HG03558 (cell line): ENCODE data around the gene KRTAP4-11.
"Not testable (repeated sequence)": the region's sequence is repeated elsewhere in the genome, so short reads cannot be mapped to it uniquely, and the experiment has no call there.

Experiments used
- ATAC-seq: cut with Tn5 transposase; IDR thresholded peaks from one replicate; pipeline ENCODE4 v1.9.1; 2021; ENCODE audit warnings: moderate number of reproducible peaks; ENCODE audit not compliant: unreplicated experiment; ENCODE audit errors: extremely low read depth

Gene KRTAP4-11

DNA sequence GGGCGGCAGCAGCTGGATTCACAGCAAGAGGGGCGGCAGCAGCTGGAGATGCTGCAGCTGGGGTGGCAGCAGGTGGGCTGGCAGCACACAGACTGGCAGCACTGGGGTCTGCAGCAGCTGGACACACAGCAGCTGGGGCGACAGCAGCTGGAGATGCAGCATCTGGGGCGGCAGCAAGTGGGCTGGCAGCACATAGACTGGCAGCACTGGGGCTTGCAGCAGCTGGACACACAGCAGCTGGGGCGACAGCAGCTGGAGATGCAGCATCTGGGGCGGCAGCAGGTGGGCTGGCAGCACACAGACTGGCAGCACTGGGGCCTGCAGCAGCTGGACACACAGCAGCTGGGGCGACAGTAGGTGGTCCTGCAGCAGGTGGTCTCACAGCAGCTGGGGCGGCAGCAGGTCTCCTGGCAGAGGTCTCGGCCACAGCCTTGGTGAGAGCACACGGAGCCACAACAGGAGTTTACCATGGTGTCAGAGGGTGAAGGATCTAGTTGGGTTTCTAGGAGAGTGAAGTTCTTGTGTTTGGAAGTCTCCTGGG is at the start of gene KRTAP4-11:
Gene KRTAP4-11 (minus strand): TSS at position 528 of the 541 bp plus-strand sequence. CDS start 58 bp downstream, at position 470.
- ATAC-seq: not testable (repeated sequence)

DNA sequence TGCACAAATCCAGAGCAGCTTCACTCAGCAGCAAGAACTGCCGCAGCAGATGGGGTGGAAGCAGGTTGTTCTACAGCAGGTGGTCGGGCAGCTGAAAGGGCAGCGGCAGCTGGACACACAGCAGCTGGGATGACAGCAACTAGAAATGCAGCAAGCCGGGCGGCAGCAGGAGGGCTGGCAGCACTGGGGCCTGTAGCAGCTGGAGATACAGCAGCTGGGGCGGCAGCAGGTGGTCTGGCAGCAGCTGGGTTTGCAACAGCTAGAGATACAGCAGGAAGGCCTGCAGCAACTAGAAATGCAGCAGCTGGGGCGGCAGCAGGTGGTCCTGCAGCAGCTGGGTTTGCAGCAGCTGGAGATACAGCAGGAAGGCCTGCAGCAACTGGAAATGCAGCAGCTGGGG is 49.4 kb upstream of the KRTAP4-11 start:
- no peak for ATAC-seq

DNA sequence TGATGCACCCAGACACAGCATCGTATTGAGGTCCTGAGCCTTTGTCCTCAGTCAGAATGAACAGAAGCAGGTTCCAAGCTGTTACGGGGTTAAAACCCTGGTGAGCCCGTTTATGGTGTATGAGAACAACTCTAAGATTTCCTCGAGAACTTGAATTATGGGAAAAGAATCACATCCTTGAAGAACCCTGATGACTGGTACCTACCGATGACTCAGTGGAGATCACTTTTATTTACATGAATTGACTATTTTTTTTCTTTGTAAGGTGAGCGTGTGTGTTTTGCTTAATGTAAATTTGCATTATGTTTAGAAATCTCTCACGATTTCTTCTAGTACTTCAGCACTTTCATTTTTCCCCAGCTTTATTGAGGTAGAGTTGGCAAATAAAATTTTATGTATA is 45.7 kb upstream of the KRTAP4-11 start:
- ATAC-seq: no peak

DNA sequence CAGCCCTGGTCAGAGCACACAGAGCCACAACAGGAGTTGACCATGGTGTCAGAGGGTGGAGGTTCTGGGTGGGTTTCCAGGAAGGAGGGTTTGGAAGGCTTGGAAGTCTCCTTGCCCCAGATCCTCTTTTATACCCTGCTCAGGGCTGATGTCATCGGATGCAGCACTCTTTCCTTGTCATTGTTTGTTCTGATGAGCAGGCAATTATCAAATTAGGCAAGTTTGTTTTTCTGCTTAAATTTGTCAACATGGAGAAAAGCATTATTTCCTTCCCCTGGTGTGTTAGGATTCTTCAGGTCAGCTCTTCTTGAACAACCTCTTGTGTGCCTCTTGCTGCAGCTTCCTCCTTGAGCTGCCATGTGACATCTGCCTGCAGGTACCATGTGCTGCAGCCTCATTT is 42.5 kb upstream of the KRTAP4-11 start, which contains the start of gene KRTAP4-4:
Gene KRTAP4-4 (minus strand): TSS at position 101 of the 400 bp plus-strand sequence. CDS start 57 bp downstream, at position 44.
- ATAC-seq: no peak

DNA sequence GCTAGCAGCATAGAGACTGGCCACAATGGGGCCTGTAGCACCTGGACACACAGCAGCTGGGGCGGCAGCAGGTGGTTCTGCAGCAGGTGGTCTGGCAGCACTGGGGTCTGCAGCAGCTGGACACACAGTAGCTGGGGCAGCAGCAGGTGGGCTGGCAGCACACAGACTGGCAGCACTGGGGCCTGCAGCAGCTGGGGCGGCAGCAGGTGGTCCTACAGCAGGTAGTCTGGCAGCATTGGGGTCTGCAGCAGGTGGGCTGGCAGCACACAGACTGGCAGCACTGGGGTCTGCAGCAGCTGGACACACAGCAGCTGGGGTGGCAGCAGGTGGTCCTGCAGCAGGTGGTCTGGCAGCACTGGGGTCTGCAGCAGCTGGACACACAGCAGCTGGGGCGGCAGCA is 42.0 kb upstream of the KRTAP4-11 start:
- not testable (repeated sequence) for ATAC-seq

DNA sequence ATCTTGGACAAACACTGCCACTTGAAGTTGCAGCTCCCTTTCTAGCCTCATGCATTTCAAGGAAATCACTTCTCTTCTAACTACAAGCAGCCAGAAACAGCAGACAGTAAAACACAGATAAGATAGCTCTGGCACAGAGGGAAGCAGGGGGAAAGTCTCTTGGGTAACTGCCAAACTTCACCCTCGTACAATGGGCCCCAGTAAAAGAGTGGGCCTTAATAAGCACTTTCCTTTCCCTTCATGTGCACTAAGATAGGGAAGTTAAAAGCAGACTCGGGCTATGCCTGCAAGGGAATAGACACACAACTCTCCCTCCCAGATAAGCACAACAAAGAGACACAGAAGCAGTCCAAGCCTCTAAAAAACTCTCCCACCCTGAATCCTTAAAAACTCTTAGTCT is 35.7 kb upstream of the KRTAP4-11 start:
- ATAC-seq: no peak

DNA sequence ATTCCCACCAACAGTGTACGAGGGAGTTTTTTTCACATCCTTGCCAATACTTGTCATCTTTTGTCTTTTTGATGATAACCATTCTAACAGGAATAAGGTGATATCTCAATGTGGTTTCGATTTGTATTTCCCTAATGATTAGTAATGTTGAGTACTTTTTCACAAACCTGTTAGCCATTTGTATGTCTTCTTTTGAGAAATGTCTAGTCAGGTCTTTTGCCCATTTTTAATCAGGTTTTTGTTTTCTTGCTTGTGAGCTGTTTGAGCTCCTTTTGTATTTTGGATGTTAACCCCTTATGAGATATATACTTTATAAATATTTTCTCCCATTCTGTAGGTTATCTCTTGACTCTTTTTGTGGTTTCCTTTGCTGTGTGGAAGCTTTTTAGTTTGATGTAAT is 33.4 kb upstream of the KRTAP4-11 start:
- ATAC-seq: no peak

DNA sequence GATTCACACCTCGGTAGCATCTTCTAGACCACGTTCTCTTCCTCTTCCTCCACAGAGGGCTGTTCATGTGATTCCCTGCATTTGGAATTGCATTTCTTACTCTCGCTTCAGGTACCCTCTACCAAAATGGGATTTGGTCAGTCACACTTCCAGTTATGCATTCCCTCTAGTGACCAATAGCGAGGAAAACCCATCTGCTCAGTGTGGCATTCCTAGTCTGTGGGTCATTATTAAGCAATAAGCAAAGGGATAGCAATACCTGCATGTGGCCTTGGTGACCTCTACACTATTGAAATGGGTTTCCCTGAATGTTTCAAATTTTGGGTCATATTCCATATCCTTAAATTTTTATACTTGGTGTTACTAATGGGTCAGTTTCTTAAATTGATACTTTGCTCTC is 31.9 kb upstream of the KRTAP4-11 start:
- ATAC-seq: no peak

DNA sequence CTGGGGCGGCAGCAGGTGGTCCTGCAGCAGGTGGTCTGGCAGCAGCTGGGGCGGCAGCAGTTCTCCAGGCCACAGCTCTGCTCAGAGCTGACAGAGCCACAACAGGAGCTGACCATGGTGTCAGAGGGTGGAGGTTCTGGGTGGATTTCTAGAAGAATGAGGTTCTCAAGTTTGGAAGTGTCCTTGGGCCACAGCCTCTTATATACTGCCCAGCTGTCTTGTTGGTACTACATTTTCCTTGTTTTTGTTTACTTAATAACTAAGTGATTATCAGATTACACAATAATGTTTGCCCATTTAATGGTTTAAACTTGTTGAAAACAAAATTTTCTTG is 31.4 kb upstream of the KRTAP4-11 start, which contains the start of gene KRTAP4-5:
Gene KRTAP4-5 (minus strand): TSS at position 174 of the 334 bp plus-strand sequence. CDS start 58 bp downstream, at position 116.
- ATAC-seq: no peak

DNA sequence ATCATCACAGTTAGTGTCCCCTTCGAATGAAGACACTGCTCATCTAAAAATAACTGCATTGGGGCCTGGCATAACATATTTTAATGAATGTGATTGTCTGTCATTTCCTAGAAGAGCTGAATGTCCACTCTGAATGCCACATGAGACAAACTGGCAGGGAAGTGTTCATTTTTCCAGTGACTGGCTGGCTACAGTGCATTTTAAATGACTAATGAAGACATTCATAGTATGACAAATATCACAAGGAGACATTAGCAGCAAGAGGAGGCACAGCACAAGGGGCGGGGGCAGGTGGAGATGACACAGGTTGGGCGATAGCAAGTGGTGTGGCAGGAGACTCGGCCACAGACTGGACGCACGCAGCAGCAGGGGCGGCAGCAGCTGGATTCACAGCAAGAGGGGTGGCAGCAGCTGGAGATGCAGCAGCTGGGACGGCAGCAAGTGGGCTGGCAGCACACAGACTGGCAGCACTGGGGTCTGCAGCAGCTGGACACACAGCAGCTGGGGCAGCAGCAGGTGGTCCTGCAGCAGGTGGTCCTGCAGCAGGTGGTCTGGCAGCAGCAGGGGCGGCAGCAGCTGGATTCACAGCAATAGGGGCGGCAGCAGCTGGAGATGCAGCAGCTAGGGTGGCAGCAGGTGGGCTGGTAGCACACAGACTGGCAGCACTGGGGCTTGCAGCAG is 30.9 kb upstream of the KRTAP4-11 start:
- not testable (repeated sequence) for ATAC-seq

DNA sequence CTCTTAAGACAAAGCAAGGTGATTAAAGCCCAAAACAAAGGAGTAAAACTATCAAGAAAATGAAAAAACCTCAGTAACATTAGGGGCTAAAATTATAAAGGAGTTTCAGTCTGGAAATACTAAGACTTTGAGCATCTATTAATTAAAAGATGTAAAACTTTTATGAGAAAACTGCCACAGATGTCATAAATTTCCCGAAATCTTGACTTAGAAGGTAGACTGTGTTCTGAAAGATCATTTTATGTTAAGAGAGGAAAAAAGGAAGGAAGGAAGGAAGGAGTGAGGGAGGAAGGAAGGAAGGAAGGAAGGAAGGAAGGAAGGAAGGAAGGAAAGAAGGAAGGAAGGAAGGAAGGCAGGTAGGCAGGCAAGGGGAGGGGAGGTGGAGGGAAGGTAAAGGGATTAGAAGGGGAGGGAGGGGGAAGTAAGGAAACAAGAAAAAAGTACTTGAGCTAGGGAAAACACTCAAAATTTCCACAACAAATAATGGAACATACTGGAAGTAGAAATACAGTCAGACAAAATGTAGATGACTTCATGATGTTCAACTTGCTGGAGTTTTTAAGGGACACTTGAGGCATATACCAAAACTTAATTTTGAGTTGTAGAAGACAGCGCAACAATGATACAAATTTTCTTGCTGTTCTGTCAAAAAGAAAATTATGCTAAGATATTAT is 29.5 kb upstream of the KRTAP4-11 start:
- no peak for ATAC-seq

DNA sequence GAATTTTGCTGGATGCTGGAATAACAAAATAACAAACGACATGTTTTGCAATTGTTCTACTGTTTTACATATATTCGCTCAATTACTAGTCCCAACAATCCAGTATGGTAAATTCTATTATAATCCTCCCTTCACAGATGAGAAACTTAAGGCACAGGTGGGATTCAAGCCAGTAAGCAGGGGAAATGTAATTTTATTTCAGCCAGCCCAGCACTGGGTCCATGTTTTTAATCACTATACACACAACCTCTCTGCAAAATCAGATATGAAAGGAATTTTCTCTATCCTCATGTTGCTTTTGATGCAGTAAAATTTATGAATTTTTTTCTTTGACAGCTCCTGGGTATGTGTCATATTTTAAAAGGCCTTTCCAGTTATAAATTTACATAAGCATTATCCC is 27.1 kb upstream of the KRTAP4-11 start:
- no peak for ATAC-seq

DNA sequence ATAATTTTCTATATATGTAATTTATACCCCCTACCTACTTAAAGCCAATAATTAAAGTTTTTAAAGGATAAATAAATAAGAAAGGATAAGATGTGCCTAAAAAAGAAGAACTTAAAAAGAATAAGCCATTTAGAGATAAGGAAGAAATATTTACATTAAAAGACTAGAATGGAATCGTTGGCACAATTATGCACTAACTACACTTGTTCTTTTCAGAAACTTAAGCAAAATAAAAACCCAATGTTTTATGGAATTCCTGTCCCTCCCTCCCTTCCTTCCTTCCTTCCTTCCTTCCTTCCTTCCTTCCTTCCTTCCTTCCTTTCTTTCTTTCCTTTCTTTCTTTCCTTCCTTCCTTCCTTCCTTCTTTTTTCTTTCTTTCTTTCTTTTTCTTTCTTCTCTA is 26.7 kb upstream of the KRTAP4-11 start:
- ATAC-seq: no peak

DNA sequence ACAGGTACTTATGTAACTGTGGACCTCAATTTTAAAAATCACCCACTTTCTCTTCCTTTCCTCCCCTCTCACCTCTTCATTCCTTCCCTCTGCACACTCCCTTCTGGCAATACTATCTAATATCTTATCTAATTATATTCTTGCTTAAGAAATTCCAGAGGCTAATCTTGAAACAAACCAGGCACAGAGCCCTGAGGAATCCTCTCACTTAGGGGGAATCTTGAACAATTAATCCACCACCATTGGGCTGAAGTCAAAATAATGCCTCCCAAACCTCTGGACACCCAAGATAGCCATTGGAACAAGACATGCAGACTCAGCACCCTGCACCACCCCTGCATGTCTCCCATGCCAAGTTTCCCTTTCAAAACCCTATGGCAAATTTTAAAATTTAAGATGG is 23.2 kb upstream of the KRTAP4-11 start:
- no peak for ATAC-seq

DNA sequence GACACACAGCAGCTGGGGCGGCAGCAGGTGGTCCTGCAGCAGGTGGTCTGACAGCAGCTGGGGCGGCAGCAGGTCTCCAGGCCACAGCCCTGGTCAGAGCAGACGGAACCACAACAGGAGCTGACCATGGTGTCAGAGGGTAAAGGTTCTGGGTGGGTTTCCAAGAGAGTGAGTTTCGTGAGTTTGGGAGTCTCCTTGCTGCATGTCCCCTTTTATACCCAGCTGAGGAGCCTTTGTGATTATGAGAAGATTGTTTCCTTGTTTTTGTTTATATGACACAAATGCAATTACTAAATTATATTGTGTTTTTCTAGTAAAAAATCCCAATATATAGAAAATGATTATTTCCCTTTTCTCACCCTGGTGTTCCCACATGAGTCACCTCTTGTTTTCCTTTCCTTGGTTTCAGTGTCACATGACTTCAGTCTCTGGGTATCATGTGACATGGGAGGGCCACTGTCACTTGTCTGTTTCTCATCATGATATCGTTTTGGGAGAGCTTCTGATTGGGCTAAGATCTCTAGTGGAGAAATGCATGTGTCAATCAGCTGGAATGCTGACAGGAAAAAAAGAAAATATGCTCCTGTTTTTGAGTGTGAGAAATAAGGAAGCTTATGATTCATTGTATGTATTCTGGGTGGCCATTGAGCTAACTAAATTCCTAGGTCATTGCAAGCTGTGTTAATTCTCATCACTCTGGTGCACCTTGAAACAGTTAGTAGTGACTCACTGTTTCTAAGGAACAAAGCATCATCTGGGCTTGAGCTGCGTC is 22.4 kb upstream of the KRTAP4-11 start, which contains the start of gene KRTAP4-6:
Gene KRTAP4-6 (minus strand): TSS at position 185 of the 772 bp plus-strand sequence. CDS start 57 bp downstream, at position 128.
- ATAC-seq: no peak

DNA sequence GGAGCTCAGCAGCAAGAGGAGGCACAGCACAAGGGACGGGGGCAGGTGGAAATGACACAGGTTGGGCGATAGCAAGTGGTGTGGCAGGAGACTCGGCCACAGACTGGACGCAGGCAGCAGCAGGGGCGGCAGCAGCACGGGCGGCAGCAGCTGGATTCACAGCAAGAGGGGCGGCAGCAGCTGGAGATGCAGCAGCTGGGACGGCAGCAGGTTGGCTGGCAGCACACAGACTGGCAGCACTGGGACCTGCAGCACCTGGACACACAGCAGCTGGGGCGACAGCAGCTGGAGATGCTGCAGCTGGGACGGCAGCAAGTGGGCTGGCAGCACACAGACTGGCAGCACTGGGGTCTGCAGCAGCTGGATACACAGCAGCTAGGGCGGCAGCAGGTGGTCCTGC is 21.7 kb upstream of the KRTAP4-11 start:
- not testable (repeated sequence) for ATAC-seq

DNA sequence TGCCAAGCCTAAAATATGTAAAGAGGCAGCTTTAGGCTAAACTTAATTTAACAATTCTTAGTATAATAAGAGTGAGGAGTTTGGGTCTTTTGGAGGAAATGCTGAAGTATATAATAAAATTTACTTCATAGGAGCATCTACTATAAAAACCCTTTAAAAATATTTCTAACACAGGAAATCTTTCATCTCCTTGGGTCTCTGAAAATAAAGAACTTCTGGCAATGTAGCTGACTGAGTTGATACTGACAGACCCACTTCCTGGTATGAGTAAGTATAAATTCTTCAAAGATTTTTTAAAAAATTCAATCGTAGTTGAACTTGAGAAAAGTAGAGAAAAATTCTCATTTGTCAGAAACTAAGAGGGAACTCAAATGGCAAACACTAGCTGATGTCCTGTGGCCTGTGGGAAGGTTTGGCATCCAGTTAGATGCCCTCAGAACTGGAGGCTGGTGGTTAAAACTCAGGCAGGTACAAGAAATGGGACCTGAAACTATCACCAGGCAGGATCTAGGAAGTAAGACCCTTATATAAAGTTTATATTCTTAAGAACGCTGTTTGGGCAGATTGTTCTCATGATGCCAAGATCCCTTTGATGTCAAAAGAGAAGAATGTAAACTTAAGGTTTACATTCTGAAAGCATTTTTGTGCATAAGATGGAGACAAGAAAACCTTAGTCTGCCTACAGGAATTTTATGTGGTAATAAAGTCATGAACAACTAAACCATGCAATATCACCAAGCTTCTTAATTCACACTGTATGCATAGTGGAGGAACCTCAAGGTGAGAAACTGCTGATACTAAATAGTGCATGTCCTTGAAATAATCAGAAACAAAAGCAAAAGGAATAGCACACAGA is 15.9 kb upstream of the KRTAP4-11 start:
- ATAC-seq: no peak

DNA sequence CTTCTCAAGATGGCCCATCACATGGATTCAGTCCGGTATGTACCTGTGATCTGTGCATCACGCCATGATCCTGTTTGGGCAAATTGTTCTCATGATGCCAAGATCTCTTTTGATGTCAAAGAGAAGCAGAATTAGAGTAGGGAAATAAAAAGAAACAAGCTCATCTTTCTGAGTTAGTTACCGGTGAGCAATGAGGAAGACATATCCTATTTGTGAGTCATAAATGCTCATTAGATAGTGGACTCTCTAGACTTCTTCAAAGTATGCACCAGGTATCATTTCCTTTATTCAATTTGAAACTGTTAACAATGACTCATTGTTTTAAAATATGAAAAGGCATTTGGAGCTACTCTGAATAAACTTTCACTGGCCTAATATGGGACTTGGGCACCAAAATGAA is 13.8 kb upstream of the KRTAP4-11 start:
- no peak for ATAC-seq

DNA sequence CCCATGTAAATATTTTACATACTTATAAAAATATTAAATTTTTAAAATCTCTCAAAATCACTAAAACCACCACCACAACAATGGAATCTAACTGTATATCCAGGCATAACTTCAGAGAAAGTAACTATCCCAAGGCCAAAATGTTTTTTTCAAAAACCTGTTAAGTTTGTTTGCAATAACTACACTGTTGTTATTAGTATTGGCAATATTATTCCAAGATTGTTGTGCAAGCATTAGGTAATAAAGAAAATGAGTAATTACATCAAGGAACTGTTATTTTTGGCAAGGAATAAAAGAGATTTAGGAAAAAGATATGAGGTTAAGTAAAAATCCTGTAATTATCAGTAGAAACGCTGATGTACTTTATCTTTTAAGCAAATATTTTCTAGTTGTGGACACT is 9.2 kb upstream of the KRTAP4-11 start:
- ATAC-seq: no peak

DNA sequence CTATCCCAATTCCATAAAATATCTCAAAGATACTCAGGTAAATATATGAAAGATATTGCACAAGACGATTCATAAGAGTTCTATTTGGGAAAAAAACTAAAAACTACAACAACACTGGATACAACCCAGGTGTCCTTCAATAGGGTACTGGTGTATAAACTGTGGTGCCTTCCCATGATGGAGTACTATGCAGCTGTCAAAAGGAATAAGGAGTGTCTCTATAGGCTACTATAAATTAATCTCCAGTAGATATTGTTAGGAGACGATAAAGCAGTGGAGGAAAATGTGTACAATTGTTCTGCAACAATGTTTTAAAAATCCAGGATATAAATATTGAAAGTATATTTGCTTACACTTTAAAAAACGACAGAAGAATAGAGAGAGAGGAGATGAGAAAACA is 8.2 kb upstream of the KRTAP4-11 start:
- no peak for ATAC-seq
